ENCODE data around the gene LBP.
"Not testable (repeated sequence)": the region's sequence is repeated elsewhere in the genome, so short reads cannot be mapped to it uniquely, and the experiment has no call there.

The LBP gene

DNA sequence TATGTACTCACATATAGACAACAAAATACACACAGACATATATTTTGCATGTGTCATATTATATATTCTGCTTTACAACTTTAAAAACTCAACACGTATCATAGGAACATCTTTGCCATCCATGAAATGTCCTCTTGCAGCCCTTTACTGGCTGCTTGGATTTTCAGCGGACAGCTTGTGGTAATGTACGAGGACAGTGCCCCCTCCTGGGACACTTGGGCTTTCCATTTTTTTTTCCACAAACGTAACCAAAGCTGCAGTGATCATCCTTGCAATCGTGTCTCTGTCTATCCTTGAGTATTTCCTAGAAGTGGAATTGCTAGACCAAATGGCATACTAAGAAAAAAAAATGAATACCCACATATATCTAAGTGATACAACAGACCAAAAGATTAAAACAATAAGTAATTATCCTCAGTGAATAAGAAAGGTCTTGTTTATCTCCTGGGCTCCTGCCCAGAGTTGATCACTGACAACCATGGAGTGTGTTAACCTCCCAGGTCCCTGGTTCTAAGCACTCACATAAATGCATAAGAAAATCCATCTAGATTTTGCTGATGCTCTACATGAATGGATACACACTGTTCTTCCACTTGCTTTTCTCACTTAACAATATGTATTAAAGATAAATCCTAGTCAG lies 24.2 kb upstream of the LBP start:
- DNase-seq, result no peak

DNA sequence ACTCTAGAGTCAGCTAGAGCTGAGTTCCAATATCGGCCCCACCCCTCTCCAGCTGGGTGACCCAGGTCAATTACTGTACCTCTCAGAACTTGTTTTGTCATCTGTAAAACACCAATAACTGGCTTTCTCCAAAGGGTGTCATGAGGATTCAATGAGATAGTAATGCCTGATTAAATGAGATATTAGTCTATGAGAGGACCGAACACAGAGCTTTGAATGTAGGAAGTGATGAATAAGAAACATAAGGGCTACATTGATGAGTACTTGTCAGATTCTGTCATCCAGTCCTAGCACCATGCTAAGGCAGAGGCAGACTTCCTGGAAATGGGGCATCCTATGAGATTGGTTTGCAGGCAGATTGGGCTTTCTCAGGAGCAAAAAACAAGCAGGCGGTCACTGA lies 22.1 kb upstream of the LBP start:
- DNase-seq, result no peak

DNA sequence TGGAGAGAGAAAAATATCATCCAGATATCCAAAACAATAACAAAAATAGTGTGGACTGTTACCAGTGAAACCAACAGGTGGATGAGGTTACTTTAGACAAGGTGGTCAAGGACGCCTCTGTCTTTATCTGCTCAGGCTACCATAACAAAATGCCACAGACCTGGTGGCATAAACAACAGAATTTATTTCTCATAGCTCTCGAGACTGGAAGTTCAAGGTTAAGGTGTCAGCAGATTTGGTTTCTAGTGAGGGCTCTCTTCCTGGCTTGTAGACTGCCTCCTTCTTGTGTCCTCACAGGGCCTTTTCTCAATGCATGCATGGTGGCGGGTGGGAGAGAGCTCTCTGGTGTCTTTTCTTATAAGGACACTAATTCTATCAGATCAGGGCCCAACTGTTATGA lies 21.1 kb upstream of the LBP start:
- DNase-seq, result no peak

DNA sequence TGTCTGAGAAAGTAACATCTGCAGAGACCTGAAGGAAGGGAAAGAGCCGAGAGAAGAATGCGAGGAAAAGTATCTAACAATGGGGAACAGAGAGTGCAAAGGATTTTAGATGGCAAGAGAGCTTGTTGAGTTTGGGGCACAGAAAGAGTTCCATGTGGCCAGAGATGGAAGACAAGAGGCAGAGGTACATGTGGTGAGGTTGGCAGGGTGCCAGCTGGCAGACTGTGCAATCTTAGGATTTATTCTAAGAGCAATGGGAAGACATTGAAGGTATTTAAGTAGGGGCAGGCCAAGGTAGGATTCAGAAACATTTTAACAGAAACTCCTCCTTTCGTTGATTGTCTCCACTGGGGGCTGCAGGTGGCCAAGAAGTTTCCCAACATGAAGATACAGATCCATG lies 20.4 kb upstream of the LBP start:
- DNase-seq, result no peak

DNA sequence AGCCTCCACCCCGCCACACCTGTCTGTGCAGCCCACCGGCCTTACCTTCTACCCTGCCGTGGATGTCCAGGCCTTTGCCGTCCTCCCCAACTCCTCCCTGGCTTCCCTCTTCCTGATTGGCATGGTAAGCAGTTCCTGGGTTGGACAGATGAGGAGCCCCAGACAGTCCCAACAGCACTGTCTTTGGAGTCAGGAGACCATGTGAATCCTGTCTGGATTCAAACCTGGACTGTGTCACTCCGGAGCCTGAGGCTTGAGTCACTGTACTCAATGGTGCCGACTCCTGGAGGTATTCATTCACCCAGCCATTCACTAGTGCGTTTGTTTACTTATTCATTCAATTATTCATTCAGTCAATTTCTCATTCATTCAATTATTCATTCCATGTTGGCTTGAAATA lies 20.0 kb upstream of the LBP start:
- DNase-seq, result no peak

DNA sequence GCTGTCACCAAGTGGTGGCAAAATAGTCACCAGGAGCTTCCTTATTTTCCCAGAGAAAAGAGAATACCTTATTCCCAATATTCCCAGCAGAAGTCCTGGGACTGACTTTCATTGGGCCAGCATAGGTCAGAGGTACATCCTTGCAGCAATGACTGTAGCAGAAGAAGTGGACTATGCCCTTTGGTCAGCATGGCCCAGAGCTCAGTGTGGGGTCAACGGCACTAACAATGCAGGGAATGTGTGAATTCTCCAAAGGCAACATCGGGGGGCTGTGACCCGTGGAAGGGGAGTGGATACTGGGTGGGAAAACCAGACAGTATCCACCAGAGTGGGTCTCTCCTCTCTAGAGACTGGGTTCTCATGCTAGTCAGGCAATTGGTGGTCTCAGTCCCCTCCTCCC lies 15.6 kb upstream of the LBP start:
- DNase-seq, result no peak

DNA sequence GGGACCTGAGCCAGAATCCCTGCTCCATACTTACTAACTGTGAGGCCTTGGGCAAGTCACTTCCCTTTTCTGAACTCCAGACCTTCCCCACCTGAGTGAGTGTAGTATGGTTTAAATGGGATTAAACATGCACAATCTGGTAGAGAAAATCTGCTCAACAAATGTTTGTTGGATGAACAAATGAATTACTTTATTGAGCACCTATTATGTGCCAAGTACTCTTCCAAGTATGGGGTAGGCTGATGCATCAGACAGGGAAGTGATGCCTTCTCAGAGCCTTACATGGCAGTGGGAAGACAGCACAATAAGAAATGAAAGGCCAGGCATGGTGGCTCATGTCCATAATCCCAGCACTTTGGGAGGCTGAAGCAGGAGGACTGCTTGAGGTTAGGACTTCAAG lies 15.0 kb upstream of the LBP start:
- DNase-seq, result no peak

DNA sequence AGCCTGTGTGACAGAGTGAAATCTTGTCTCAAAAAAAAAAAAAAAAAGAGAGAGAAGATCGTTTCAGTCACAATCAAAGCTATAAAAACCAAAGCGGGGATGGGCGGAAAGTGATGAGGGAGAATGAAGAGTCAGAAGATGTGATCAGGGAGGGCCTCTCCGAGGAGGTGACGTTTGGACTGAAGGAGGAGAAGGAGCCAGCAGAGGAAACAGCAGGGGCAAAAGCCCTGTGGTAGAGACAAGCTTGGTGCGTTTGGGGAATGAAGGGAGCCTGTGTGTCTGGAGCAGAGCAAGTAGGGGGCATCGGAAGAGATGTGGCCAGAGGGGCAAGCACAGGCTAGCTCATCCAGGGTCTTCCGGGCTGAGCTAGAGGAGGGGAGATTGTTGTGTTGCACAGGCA lies 14.5 kb upstream of the LBP start:
- DNase-seq, result no peak

DNA sequence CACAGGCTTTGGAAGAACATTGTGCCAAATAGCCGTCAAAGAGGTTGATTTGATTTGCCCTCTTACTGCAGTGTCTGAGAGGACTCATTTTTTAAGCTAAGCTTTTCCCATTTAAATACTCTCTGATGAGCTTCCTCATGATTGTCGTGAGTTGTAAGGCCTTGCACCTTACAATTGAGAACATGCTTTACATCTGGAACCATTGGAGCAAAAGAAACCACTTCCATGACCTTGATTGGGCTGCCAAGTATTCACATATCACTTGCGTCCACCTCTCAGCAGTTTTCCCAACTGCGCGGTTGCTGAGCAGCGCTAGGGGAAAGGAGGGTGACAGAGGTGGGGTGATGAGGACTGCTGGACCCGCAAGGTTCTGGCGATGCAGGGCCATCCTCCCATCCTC lies 12.3 kb upstream of the LBP start:
- DNase-seq, result no peak

DNA sequence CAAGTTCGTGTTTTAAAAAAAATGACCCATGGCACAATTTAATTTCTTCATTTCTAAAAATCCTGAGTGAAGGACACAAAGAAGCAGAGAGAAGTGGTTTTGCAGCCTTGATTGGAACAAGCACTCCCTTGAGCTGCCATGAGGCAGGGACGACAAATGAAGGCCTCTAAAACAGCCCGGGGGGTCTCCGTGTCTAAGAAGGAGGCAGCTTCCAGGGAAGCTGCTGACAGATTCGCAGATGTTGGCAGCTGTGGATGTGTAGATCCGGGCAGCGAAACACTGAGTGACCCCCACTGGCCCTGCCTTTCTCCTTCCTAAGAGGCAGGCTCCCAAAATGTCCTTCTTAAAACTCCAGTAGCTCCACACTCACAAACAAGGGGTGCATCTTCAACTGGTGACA lies 9.6 kb upstream of the LBP start:
- DNase-seq, result no peak

DNA sequence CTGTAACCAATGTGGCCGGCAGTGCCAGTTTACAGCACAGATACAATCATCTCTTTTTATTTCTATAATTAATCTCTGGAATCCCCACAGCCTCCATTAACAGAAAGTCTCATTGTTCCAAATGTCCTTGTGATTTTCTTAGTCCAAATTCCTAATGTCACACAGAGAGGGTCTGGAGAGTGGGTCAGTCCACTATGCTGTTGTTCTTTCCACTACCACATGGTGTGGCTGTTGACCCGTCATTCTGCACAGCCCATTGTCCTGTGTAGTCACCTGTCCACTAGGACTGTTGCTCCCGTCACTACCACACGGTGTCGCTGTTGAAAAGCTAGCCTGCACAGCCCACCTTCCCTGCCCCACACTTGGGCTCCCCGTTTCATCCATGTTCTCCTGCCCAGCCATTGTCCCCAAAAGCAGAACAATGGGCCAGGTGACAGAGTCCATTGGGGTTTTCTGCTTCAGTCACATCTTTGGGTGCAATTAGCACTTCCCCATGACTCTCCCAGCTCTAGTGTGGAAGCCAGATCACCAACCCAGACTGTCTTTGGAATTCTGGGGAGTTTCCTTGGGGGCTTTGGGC lies 8.6 kb upstream of the LBP start:
- DNase-seq, result no peak

DNA sequence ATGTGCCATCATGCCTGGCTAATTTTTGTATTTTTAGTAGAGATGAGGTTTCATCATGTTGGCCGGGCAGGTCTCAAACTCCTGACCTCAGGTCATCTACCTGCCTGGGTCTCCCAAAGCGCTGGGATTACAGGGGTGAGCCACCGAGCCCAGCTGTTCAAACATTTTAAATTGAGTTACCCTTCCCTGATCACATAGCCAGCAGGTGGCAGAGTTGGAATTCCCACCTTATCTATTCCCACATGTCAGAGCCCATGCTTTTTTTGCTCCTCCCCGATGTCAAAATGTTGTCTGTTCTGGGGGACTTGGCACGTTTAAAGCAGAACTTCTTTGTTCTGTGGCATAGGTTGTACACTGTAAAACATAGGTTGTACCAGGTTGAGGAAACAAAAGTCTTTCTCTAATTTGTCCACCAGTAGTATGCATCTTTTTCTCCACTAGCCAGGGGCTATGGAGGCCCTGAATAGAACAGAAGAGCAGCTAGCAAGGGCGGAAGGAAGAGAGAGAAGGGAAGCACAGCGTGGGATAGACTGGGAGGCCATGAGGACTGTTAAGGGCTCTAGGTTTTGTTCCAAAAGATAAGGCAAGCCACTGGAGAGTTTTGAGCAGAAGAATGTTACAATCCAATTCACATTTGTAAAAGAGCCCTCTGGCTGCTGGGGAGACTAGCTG lies 7.3 kb upstream of the LBP start:
- no peak for DNase-seq

DNA sequence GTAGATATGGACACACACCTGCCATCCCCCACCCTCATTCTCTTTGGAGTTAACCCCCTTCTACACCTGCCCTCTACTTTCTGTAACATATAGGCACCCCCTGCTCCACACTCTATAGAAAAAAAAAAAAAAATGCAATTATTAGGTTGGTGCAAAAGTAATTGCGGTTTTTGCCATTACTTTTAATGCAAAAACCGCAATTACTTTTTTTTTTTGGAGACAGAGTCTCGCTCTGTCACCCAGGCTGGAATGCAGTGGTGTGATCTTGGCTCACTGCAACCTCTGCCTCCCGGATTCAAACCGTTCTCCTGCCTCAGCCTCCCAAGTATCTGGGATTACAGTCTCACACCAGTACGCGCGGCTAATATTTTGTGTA lies 6.8 kb upstream of the LBP start:
- not testable (repeated sequence) for DNase-seq

DNA sequence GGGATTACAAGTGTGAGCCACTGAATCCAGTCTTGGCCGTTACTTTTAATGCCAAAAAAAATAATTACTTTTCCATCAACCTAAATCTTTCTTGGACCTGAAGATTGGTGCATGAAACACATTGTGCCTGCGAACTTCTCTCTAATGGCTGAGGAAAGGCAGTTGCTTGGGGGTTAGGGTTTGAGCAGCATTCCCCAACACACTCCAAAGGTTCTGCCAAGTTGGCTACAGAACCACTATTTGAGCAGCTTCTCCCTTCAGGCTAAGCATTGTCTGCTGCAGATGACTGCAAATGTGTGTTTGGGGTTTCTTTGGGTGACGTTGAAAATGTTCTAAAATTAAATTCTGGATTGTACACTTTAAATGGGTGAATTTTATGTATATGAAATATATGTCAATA lies 6.3 kb upstream of the LBP start:
- DNase-seq, result no peak

DNA sequence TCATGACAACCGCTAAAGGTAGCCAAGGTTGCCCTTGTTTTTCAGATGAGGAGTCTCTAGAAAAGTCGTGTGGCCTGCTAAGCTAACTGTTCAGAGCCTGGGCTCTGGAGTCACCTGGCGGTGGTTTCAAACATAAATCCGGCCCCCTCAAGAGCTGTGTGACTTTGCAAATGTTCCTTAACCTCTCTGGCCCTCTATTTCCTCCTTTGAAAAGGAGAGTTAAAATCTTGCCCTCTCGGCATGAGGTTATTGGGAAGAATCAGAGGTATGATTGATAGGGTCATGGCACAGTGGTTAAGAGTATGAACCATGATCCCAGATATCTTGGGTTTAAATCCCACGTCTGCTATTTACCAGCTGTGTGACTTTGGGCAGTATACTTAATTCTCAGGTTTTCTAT lies 5.6 kb upstream of the LBP start:
- no peak for DNase-seq

DNA sequence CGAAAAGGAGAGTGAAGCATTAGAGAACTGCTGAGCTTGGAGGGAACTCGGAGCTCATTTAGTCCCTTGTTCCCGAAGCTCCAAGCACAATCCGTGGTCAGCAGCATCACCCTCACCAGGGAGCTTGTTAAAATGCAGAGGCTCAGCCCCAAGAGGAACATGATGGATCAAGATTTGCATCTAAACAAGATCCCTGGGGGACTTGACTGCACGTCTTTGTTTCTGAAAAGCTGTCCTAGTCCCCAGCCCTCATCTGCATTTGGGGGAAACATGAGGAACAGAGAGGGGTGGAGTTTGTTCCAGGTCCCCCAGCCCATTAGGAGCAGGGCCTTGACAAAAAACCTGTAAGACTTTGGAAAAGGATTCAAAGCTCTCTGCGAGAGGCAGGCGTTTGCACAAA lies 4.1 kb upstream of the LBP start:
- no peak for DNase-seq

DNA sequence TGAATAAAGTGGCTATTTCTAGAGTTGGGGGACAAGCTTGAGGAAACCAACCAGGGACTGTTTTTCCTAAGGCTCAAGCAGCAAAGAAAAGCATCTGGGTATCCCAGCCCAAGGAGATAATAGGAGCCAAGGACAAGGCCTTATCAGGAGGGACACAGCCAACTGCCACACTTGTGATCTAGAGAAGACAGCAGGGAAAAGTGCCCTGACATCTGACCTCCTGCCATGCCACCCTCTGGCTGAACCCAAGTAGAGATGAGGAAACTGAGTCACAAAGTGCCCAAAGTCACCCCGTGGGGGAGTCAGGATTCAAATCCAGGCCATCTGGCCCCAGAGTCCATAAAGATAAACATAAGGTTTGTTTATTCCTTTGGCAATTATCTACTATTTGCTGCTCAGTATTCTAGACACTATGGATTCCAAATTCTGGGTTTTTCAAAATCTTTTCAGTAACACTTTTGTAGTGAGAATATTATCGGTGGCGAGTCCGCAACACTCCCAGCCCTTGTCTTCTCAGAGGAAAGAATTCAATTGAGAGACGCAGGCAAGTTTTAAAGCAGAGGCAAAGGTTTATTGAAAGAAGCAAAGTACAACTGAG lies 3.5 kb upstream of the LBP start:
- no peak for DNase-seq

DNA sequence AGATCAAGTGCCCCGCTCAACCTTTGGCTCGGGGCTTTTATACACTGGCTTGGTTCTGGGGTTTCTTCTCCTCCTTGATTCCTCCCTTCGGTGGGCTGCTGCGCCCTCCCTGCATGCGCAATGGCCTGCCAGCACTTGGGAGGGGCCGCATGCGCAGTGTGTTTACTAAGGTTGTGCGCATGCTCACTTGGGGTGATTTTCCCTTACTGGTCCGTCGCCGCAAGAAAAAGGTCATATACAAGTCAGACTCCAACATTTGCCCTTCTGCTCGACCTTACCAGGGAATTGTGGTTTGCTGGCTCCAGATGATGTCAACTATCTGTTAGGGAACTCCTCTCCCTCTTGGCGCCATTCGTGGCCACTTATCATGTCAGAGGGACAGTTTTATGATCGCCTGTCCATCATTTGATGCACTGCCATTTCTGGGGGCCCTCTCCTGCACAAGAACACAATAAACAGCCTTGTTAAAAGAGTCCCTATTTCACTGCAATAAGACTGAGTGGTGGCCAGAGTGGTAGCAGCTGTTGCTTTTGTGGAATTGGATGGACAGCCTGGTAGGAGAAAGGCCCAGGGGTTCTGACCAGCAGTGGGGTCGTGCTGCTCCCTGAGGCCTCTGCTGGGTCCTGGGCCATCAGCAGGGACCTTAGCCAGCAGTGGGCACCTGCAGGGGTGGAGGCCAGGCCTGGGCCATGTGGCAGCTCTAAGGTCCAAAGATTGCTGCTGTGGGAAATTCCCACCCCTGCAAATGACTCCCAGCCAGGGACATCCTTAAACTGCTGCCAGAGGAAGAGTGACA lies 2.8 kb upstream of the LBP start:
- no peak for DNase-seq

DNA sequence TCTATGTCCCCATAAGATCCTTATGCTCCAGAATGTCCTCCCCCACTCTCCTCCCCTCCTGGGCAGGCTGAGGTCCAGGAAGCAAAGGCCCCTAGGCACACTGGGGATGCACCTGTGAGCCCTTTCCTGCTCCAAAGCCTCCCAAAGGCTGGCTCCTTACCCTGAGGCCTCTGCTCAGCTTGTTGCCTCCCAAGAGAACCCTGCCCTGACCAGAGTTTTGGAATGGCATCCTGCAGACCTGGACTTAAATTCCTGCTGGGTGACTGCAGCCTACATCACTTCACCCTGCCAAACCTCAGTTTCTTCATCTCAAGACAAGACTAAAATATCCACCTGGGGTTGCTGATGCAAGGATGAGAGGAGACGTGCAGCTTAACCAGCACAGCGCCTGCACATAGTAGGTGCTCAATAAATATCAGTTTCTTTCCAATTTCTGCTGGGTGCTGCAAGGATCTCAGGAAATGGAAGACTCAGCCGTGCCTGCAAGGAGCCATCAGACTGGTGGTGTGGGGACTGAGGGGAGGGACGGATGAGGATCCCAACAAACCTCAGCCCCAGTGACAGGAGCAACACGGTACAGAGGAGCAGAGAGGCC lies 2.1 kb upstream of the LBP start:
- no peak for DNase-seq

DNA sequence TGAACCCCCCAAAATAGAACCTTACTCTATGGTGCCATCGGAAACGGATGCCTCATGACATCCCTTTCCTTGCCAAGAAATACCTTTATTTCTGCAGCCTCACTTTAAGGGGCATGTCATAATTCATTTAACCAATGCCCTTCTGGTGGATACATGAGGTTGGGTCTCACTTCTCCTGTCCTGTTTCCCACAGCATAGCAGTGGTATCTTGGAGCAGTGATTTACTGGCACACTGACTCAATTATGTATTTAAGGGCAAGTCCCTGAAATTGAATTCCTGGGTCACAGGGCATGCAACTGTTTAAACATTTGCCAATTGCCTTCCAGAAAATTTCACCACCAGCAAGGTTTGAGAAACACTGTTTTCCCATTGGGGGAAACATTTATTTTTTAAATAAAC lies 639 bp upstream of the LBP start:
- no peak for DNase-seq

DNA sequence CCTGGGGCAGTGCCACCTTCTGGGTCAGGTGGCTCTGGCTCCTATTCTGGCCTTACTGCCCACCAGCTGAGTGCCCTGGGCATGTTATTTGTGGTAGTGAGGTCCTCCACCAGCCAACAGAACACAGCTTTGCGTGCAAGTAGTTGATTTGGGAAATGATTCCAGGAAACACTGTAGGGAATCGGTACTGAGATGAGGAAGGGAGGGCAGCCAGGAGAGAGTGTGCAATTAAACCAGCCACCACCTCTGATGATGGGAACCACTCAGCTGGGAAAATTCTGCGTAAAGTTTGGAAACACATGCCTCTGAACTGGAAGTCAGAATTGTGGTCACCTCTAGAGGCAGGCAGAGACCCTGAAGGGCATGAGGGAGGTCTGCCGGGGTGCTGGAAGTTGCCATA lies 459 bp downstream of the LBP start:
- no peak for DNase-seq

DNA sequence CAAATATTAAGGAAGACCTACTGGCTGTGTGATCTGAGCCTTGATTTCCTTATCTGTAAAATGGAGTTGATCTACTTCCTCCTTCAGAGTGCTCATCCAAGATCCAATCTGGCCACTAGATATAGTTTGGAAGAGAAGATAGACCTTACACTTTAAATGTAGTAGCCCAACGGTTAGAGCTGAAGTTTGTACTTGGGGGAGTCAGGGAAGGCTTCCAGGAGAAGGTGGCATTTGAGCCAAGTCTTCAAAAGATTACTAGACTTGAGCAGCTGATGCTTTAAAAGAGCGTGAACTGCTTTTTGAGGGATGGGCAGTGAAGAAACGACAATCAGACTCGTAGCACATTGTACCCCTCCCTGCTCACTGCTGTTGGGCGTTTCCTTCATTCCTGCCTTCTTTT lies 3.6 kb downstream of the LBP start:
- no peak for DNase-seq
